Skeletal muscle cell (primary cell): Measurements from ENCODE around the gene ZNF672.
"Not testable (repeated sequence)": the region's sequence is repeated elsewhere in the genome, so short reads cannot be mapped to it uniquely, and the experiment has no call there.

ENCODE experiments used
- DNase-seq: peaks from one replicate; pipeline ENCODE4 v3.0.0-alpha.2; 2010; ENCODE audit warnings: low read depth
- H3K4me3 ChIP-seq: 2 replicates; pipeline ENCODE4 v1.5.1; 2011; ENCODE audit warnings: low read depth, mild to moderate bottlenecking, control low read depth, low read length, moderate library complexity

Gene ZNF672

DNA sequence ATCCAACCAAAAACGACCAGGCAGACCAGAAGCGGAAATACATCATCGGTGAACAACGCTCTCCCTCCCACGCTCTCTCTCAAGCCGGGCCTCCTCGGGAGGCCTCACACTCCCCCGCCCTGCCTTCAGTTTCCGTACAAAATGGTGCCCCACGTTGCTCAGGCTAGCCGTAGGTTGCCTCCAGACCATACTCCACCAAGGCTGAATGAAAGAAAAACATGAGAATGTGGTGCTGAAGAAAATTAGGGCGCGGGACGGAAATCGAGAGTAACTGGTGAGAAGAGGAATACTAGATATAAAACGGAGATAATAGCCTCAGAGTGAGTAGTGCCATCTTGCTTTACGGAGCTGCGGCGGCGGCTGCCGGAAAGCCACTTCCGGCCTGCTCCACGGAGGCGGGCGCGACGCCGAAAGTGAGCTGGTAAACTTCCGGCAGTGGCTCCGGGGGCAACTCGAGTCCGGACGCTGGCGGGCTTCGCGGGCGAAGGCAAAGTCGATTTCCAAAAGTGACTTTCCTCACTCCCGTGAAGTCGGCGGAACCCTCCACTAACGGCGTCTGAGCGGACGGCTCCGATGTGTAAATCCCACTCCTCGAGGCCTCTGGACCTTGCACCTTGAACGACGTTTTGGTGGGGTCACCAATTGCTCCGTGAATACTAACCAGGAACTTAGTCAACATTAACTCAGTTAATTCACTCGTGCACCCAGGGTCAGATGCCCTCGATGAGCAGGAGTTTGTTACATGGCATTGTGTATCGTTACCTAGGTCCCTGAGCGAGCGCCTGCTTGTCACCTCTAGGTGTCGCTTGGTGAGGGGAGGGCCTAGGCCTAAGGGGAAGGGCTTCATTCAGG is 11.9 kb upstream of the ZNF672 start, which contains the start of gene SH3BP5L:
SH3BP5L (minus strand) TSS at position 7 of the 852 bp plus-strand sequence. CDS start 980 bp downstream, outside the sequence.
- peak within 1 kb of the TSS; percentile 85 for H3K4me3 ChIP-seq
- DNase-seq = peak; percentile 90

DNA sequence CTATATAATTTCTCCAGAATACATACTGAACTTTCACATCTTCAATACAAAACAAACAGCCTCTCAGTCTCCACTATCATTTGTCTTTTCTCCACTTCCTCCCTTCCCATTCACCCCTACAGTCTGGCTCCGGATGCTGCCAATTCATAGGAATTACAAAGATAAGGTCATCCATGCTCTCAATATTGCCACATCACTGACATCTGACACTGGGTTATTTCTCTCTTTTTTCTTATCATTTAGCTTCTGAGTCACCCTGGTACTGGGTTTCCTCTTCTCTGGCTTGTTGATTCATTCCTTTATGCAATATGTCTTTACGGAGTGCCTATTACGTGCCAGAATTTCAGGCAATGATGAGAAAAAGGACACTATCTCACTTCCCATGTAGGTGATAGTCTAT is 9.2 kb upstream of the ZNF672 start:
- H3K4me3 ChIP-seq = no peak overlapping the region
- DNase-seq = no peak

DNA sequence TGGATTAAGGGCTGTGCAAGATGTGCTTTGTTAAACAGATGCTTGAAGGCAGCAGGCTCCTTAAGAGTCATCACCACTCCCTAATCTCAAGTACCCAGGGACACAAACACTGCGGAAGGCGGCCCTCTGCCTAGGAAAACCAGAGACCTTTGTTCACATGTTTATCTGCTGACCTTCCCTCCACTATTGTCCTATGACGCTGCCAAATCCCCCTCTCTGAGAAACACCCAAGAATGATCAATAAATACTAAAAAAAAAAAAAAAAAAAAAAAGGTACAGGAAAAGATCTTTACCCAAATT is 7.4 kb upstream of the ZNF672 start:
- H3K4me3 ChIP-seq, DNase-seq: not testable (repeated sequence)

DNA sequence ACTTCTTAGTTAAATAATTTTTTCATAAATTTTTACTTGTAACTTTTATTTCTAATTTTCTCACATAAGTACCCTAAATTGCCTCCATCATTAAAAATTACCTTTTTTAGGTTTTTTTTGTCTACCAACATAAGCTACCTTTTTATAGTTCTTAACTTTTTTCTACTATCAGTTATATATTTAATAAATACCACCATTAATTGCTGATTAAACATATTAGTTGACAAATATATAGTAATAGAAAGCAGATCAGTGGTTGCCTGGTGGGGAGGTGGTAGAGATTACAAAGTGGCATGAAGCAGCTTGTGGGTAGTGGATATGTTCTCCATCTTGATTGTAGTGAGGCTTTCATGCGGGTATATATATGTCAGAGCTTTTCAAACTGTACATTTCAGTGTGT is 6.2 kb upstream of the ZNF672 start:
- no peak for DNase-seq
- H3K4me3 ChIP-seq = no peak overlapping the region

DNA sequence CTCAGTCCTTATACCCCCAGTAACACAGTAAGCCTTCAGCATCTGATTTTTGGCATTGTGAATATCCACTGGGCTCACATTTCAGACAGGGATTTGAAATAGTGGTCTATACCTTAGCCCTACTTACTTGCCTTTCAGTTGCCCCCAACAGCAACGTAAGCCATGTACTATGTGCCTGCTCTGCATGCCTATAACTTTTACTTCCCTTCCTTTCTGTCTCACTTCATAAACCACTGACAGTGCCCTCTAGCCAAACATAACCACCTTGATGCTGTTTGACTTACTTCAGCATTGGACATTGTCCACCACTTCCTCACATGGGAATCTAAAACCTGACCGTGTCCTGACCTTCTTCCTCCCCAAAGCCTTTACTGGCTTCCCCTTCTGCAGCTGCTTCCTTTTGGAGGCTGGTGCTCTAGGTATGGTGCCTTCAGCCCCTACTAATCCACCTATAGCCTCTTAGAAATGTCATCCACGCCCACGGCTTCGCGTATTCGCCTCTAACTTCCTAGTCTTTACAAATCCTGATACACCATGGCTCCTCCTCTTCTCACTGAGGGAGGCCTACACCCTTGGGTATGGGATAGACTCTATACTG is 3.6 kb upstream of the ZNF672 start:
- DNase-seq = no peak
- H3K4me3 ChIP-seq = no peak overlapping the region

DNA sequence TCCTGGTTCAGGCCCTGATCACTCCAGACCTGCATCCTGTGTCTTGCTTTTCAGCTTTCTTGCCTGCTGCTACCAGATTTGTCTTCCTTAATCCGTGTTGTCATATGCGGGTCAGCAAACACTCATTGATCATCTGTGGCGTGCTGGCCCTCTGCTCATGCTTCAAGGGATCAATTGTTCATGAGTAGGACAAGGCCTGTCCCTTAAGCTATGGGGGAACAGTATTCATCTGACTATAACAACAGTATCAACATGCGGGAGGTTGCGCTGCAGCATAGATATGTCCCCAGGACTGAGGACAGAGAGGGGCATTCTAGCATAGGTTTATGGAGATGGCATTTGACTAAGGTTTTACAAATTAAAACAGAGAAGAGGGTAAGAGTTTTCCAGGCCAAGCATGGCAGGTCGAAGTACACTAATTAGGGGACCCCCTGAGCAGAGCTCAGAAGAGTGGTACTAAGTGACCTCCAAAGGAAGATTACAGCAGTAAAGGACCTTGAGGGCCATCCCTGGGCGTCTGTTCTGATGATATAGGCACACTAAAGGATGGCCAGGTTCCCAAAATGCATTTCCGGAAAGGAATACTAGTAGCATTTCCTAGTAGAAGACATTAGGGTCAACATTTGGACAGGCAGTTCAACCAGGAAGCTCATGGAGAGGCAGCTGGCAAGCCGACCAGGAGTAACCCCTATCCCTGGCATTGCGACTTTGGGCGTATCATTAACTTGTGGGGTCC is 811 bp upstream of the ZNF672 start:
- DNase-seq = no peak
- peak overlapping the region; percentile 85 for H3K4me3 ChIP-seq

DNA sequence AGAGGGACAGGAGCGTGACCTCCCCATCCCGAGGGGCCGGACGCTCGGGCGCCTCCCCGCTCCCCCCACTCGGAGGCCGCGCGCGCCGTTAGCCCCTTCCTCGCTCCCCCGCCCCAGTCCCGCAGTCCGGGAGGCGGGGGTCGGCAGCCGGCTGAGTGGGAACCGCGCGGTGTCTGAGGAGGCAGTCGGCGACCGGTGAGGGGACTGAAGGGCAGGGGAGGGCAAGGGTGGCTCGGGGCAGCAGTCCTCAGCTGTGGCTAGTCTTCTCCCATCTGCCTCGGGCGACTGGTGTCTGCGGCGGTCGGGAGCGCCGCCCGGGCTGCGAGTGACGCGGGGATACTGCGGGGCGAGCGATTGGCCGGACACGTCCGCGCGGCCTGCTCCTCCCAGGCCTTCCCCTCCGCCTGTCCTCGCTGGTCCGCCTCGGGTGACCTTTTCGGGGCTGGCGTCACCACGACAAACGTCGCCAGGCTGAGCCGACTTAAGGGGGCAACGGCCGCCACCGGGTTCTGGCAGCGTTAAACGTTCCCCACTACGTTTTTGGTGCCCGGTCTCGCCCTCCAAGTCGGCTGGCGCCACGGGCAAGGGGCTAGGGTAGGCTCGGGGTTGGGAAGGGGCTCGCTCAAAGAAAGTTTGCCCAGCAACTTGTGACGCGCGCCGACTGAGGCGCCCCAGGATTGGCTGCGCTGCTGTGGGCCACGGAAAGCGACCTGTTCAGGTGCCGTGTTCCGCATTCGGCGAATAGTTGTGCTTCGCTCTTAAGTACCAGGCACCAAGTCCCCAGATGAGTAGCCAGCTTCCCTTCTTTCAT is 538 bp downstream of the ZNF672 start:
- peak overlapping the region; percentile 85 for H3K4me3 ChIP-seq
- no peak for DNase-seq

DNA sequence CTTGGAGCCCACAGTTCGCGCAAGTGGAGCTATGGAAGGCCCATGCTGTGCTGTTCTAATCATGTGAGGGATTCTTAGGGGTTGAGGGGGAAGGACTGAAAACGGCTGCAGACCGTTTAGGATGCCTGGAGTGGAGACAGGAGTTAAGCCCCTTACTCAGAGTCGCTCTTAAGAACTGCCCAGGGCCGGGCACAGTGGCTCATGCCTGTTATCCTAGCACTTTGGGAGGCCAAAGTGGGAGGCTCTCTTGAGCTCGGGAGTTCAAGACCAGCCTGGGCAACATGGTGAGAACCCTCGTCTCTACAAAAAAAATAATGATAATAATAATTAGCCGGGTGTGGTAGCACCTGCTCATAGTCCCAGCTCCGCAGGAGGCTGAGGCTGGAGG is 1.1 kb downstream of the ZNF672 start:
- peak overlapping the region; percentile 85 for H3K4me3 ChIP-seq
- no peak for DNase-seq

DNA sequence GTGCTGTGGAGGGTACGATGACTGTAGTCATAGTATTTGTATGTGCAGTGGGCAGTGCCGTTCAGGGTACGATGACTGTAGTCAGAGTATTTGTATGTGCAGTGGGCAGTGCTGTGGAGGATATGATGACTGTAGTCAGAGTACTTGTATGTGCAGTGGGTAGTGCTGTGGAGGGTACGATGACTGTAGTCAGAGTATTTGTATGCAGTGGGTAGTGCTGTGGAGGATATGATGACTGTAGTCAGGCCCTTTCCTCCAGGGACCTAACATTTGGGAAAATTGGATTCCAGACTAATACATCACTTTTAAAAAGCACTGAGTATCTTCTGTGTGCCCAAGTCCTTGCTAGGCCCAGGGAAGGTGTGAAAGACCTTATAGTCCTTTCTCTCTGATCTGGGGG is 2.9 kb downstream of the ZNF672 start:
- DNase-seq = no peak
- no peak overlapping the region for H3K4me3 ChIP-seq

DNA sequence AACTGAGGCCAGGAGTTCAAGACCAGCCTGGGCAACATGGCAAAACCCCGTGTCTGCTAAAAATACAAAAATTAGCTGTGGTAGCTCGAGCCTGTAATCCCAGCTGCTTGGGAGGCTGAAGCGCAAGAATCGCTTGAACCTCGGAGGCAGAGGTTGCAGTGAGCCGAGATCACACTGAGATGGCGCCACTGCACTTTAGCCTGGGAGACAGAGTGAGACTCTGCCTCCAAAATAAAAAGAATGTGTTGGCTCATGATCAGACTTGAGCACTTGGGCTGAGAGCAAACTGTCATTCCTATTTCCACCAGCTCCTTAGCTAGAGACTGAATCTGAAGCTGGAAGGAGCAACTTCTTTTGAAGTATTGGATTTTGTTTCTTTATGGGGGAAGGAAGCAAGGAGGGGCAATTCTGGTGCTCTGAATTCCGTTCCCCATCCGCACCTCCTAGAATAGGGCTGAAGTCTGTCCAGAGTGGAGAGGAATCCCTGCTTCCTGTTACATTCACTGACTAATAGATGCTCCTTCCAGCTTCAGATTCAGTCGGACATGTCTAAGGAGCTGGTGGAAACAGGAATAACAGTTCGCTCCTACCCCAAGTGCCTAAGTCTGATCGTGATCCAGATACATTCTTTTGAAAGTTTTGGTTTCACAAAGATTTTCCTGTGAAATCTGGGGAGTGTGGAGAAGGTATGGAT is 3.8 kb downstream of the ZNF672 start:
- DNase-seq = no peak
- H3K4me3 ChIP-seq = no peak overlapping the region

DNA sequence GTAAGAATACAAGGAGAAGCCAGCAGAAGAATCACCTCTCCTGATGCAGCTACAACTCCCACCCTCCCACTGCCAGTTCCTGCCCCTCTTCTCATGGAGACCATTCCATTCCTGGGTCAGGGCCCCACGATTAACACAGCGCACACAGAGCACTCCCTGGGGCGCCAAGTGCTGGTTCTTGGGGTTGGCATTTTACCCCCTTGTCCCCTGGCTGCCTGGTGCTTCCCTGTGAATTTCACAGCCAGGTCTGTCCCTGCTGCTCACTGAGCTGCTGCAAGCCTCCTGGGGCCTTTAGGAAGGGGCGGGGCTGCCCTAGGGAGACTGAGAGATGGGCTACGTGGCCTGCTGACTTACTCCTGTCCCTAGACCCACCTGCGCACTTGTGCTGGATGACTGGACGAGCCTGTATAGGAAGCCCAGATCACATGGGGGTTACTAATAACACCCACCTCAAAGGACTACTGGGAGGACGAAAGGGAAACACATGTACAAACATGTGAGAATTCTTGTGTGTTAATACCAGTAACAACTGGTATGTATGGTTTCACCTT is 4.8 kb downstream of the ZNF672 start:
- no peak overlapping the region for H3K4me3 ChIP-seq
- DNase-seq = no peak

DNA sequence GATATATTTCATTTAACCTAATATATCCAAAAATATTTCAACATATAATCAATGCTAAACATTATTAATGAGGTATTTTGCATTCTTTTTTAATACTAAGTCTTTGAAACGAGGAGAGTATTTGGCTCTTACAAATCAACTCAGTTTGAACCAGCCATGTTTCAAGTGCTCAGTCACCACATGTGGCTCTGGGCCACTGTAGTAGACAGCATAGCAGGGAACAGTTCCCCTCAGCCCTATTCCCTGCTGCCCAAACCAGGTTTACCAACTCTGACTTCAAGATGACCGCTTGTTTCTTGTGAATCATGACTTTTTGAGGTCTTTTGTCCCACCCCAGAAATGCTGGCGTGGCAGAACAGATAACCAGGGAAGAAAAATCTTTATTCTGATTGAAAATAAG is 5.7 kb downstream of the ZNF672 start:
- no peak for DNase-seq
- H3K4me3 ChIP-seq = no peak overlapping the region

DNA sequence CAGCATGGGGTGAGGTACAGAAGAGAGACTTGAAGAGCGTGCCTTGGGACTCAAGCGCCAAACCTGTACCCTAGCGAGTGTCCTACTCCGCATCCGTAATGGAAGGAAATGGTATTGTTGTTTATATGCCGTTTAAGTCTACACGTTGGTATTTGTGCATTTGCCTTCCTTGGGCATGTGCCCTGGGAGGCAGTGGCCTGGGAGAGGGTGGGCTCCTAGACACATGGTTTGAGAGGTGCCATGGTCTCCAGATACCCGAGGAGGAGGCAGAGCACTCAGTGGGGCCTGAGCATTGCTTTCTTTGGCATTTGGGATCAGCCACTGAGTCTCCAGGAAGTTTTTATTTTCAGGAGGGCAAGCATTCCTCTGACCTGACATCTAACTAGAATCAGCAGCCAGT is 6.5 kb downstream of the ZNF672 start:
- no peak overlapping the region for H3K4me3 ChIP-seq
- no peak for DNase-seq

DNA sequence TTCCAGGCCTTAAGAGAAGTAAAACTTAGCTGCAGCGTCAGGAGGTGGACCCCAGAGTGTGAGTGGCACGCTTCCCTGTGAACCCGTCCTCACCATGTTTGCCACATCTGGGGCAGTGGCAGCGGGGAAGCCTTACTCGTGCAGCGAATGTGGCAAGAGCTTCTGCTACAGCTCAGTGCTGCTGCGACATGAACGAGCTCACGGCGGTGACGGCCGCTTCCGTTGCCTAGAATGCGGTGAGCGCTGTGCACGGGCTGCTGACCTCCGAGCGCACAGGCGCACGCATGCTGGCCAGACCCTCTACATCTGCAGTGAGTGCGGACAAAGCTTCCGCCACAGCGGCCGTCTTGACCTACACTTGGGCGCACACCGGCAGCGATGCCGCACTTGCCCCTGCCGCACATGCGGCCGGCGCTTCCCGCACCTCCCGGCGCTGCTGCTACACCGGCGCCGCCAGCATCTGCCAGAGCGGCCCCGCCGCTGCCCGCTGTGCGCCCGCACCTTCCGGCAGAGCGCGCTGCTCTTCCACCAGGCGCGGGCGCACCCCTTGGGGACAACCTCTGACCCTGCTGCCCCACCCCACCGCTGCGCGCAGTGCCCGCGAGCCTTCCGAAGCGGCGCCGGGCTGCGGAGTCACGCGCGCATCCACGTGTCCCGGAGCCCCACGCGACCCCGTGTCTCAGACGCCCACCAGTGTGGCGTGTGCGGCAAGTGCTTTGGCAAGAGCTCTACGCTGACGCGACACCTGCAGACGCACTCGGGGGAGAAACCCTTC is 9.3 kb downstream of the ZNF672 start:
- H3K4me3 ChIP-seq = no peak overlapping the region

DNA sequence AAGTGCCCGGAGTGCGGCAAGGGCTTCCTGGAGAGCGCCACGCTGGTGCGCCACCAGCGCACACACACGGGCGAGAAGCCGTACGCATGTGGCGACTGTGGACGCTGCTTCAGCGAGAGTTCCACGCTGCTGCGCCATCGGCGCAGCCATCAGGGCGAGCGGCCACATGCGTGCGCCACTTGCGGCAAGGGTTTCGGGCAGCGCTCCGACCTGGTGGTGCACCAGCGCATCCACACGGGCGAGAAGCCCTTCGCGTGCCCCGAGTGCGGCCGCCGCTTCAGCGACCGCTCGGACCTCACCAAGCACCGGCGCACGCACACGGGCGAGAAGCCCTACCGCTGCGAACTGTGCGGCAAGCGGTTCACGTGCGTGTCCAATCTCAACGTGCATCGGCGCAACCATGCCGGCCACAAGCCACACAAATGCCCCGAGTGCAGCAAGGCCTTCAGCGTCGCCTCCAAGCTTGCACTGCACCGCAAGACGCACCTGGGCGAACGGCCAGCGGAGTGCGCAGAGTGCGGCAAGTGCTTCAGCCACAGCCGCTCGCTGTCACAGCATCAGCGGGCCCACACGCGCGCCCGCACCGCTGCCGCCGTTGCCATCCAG is 10.0 kb downstream of the ZNF672 start:
- no peak overlapping the region for H3K4me3 ChIP-seq
- DNase-seq = no peak

More for the DNA sequence above, 9.3 kb downstream of the ZNF672 start:
- no peak for DNase-seq

DNA sequence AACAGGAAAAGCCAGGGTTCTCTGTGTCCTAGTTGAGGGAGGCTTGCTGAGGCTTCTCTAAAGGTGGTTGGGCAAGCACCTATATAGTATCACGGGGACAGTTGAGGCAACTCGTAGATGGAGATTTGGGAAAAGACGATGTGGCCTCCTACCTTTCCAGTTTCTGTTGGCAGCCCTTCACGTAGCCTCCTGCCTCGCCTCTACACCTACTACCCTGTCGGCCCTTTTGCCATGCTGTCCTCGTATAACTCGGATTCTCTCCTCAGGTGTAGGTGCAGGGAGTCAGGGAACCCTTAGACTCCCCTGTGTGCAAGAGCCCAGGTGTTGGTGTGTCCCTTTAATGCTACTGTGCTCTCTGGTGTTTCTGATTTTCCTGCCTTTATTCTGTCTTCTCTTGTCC is 10.6 kb downstream of the ZNF672 start:
- H3K4me3 ChIP-seq = no peak overlapping the region
- no peak for DNase-seq

DNA sequence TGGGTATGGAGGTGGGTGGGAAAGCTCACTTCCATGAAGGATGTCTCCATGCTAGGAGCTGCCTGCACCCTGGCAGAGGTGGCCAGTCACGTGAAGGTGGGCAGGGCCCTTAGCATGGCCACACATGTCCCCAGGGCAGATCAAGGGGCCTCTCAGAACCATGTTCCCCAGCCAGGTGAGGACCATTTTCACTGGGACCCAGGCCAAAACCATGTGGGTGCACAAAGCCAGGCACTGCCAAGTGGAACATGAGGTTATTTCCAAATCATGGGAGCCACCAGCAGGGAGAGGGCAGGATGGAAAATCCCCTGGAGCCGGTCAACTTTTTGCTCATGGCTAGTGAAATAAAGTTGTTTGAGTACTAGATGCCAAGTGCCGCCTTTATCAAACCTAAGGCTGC is 11.1 kb downstream of the ZNF672 start:
- H3K4me3 ChIP-seq = no peak overlapping the region
- DNase-seq = no peak

DNA sequence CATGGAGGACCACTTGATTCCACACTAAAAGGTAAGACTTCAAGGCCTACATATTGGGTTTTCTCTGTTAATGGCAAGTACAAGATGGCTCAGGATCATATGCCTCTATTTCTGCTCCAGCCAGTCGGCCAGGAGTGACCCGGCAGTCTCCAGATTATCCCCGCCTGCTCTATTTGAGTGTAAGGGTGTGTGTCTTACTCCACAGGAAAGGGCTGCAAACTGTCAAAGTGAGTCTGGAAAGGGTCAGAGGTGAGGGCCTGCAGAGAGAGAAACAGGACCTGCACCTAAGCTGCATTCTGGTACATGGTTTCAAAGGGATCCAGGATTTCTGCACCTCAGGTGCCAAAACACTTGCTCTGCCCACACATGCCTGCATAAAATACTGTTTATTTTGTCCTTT is 11.6 kb downstream of the ZNF672 start:
- no peak overlapping the region for H3K4me3 ChIP-seq
- no peak for DNase-seq
